ENCODE measurements around the gene ANKFN1.
A peak's percentile ranks its signal among the peaks of the same experiment; 100 is the strongest.

ANKFN1 gene

GRCh38 chr17:56152874-56153602 is at the start of gene ANKFN1:
Gene ANKFN1, plus strand, starts transcription at chr17:56153475. Its CDS starts 59,193 bp downstream, at chr17:56212668.
- DNase-seq, result no peak

GRCh38 chr17:56108811-56109284 is 44.4 kb upstream of the ANKFN1 start:
- DNase-seq, result no peak

- no peak for DNase-seq
Observed at GRCh38 chr17:56109836-56110235, 43.4 kb upstream of the ANKFN1 start.

GRCh38 chr17:56110463-56111135 is 42.7 kb upstream of the ANKFN1 start:
- no peak for DNase-seq

GRCh38 chr17:56111706-56112485 is 41.4 kb upstream of the ANKFN1 start:
- no peak for DNase-seq

- no peak for DNase-seq
Observed at GRCh38 chr17:56113486-56113885, 39.8 kb upstream of the ANKFN1 start.

- DNase-seq, result no peak
Observed at GRCh38 chr17:56114469-56114868, 38.8 kb upstream of the ANKFN1 start.

- DNase-seq, result no peak
Observed at GRCh38 chr17:56119191-56119590, 34.1 kb upstream of the ANKFN1 start.

- no peak for DNase-seq
Observed at GRCh38 chr17:56119936-56120335, 33.3 kb upstream of the ANKFN1 start.

- peak; percentile 9 for DNase-seq
Observed at GRCh38 chr17:56121191-56122051, 31.9 kb upstream of the ANKFN1 start.

GRCh38 chr17:56125830-56126819 is 27.1 kb upstream of the ANKFN1 start:
- peak; percentile 35 for DNase-seq

GRCh38 chr17:56130026-56130425 is 23.2 kb upstream of the ANKFN1 start:
- DNase-seq, result no peak

- no peak for DNase-seq
Observed at GRCh38 chr17:56130631-56131030, 22.6 kb upstream of the ANKFN1 start.

- DNase-seq, result no peak
Observed at GRCh38 chr17:56131431-56131830, 21.8 kb upstream of the ANKFN1 start.

- no peak for DNase-seq
Observed at GRCh38 chr17:56136301-56136700, 17.0 kb upstream of the ANKFN1 start.

GRCh38 chr17:56141046-56141839 is 12.0 kb upstream of the ANKFN1 start:
- no peak for DNase-seq

- DNase-seq, result no peak
Observed at GRCh38 chr17:56142325-56142724, 10.9 kb upstream of the ANKFN1 start.

- no peak for DNase-seq
Observed at GRCh38 chr17:56142781-56143180, 10.5 kb upstream of the ANKFN1 start.

GRCh38 chr17:56144223-56144622 is 9.1 kb upstream of the ANKFN1 start:
- no peak for DNase-seq

- no peak for DNase-seq
Observed at GRCh38 chr17:56146534-56146933, 6.7 kb upstream of the ANKFN1 start.
